Neutrophil (primary cell): ENCODE measurements around the gene CHTOP.

Source experiments
- H3K27ac ChIP-seq: fragments of 200-600 bp; sonication (generic); 2 replicates; pipeline ENCODE4 v1.5.1; 2016; ENCODE audit warnings: mild to moderate bottlenecking, moderate library complexity
- H3K27me3 ChIP-seq: fragments of 200-600 bp; sonication (generic); 2 replicates; pipeline ENCODE4 v1.6.0; 2016; ENCODE audit warnings: mild to moderate bottlenecking
- H3K36me3 ChIP-seq: fragments of 200-600 bp; sonication (generic); 2 replicates; pipeline ENCODE4 v1.5.1; 2017
- H3K4me1 ChIP-seq, 2 experiments: fragments of 200-600 bp in 1 of 2; sonication (generic) in 1 of 2; 1 replicate in 1 of 2; 2 replicates in 1 of 2; pipeline versions ENCODE4 v1.5.1 to v1.6.1; 2013 to 2016; ENCODE audit warnings: low read depth in 1 of 2, low read length in 1 of 2, mild to moderate bottlenecking in 1 of 2, moderate library complexity in 1 of 2; ENCODE audit not compliant: control insufficient read depth in 1 of 2, insufficient read depth in 1 of 2
- H3K4me3 ChIP-seq, 2 experiments: fragments of 200-600 bp in 1 of 2; sonication (generic) in 1 of 2; 1 replicate in 1 of 2; 2 replicates in 1 of 2; pipeline ENCODE4 v1.5.1; 2013 to 2016; ENCODE audit warnings: low read depth in 1 of 2, low read length in 1 of 2, mild to moderate bottlenecking in 1 of 2, moderate library complexity in 1 of 2
- H3K9me3 ChIP-seq: fragments of 200-600 bp; sonication (generic); 2 replicates; pipeline ENCODE4 v1.5.1; 2016
- TF ChIP-seq, protein P1 (sequence below): fragments of 200-600 bp; sonication (generic); IDR thresholded peaks from 2 replicates; pipeline ENCODE4 v1.5.1; 2016; ENCODE audit warnings: antibody characterized with exemption

CHTOP gene

DNA sequence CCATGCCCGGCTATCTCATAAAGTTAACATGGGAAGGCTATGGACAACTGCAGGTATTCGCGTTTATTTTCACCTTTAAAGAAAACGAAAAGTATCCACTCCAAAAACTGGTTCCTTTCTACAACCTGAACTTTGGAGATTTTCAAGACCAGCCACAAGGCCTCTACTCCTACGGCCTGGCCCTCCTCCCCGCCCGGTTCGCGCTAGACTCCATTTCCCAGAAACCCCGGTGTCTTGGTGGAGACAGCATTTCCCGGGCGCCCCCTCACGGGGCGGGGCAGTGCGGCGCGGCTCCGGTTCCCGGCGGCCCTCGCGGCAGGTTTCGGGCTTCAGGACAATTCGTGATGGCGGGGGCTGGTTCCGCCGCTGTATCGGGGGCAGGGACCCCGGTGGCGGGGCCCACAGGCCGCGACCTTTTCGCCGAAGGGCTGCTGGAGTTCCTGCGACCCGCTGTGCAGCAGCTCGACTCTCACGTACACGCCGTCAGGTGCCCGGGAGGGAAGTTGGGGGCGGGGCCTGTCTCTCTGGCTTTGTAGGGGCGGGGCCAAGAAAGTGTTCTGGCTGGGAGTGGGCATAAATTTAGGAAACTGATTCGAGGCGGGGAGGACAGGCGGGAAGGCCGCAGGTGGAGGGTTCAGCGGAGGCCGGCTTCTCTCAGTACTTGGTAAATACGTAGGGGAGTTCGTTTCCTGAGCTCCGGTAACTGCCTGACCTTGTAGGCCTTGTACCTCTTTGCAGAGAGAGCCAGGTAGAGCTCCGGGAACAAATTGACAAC is 24.7 kb downstream of the CHTOP start, which contains the start of gene SNAPIN:
Gene SNAPIN (plus strand): TSS at position 304 of the 775 bp plus-strand sequence. CDS start 41 bp downstream, at position 345.
- TF ChIP-seq, protein P1, sequence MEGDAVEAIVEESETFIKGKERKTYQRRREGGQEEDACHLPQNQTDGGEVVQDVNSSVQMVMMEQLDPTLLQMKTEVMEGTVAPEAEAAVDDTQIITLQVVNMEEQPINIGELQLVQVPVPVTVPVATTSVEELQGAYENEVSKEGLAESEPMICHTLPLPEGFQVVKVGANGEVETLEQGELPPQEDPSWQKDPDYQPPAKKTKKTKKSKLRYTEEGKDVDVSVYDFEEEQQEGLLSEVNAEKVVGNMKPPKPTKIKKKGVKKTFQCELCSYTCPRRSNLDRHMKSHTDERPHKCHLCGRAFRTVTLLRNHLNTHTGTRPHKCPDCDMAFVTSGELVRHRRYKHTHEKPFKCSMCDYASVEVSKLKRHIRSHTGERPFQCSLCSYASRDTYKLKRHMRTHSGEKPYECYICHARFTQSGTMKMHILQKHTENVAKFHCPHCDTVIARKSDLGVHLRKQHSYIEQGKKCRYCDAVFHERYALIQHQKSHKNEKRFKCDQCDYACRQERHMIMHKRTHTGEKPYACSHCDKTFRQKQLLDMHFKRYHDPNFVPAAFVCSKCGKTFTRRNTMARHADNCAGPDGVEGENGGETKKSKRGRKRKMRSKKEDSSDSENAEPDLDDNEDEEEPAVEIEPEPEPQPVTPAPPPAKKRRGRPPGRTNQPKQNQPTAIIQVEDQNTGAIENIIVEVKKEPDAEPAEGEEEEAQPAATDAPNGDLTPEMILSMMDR = peak; percentile 38
- Histone ChIP-seq H3K4me3 (peak within 1 kb of the TSS; percentile 73 to 86), H3K4me1 (peaks cover 9 to 16% of the 10 kb centered on the region in 2 experiments), H3K27me3 (no peaks in the 10 kb centered on the region), H3K36me3 (peaks cover 25% of the 10 kb centered on the region), H3K27ac (peak within 1 kb of the TSS; percentile 93), H3K9me3 (no peaks in the 10 kb centered on the region)

DNA sequence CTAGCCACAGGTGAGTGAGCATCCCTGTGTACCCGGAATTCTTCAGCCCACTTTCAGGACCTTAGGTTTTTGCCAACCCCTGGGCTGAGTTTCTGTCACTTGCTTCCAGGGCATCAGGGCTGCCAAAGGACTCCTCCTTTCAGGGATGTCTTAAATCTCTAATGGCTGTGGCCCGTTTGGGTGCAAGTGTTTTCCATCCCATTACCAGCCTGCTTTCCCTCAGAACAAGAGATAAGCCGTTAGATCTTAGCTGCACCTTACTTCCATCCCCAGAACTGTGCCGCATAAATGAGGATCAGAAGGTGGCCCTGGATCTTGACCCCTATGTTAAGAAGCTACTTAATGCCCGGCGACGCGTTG is 25.3 kb downstream of the CHTOP start:
- TF ChIP-seq, protein P1 = no peak
- H3K27me3 ChIP-seq = no peaks in the 10 kb centered on the region
- H3K4me1 ChIP-seq = peaks cover 9 to 16% of the 10 kb centered on the region in 2 experiments
- peaks cover 30% of the 10 kb centered on the region for H3K36me3 ChIP-seq
- peak overlapping the region; percentile 73 to 86 for H3K4me3 ChIP-seq
- H3K9me3 ChIP-seq = no peaks in the 10 kb centered on the region
- H3K27ac ChIP-seq = peak overlapping the region; percentile 93

DNA sequence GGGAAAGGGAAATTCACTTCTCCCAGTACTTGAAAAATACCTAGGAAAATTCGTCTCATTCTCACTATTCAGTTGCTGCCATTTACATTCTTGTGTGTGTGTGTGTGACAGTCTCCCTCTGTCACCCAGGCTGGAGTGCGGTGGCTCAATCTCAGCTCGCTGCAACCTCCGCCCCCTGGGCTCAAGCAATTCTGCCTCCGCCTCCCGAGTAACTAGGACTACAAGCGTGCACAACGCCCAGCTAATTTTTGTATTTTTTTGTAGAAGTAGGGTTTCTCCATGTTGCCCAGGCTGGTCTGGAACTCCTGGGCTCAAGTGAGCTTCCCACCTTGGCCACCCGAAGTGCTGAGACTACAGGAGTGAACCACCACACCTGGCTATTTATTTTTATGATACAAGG is 25.8 kb downstream of the CHTOP start:
- Histone ChIP-seq H3K27me3 (no peaks in the 10 kb centered on the region), H3K27ac (peak overlapping the region; percentile 93), H3K9me3 (no peaks in the 10 kb centered on the region), H3K4me1 (peaks cover 9 to 16% of the 10 kb centered on the region in 2 experiments), H3K36me3 (peaks cover 35% of the 10 kb centered on the region), H3K4me3 (peak overlapping the region in 1 of 2 experiments; percentile 73)
- TF ChIP-seq, protein P1 = no peak

DNA sequence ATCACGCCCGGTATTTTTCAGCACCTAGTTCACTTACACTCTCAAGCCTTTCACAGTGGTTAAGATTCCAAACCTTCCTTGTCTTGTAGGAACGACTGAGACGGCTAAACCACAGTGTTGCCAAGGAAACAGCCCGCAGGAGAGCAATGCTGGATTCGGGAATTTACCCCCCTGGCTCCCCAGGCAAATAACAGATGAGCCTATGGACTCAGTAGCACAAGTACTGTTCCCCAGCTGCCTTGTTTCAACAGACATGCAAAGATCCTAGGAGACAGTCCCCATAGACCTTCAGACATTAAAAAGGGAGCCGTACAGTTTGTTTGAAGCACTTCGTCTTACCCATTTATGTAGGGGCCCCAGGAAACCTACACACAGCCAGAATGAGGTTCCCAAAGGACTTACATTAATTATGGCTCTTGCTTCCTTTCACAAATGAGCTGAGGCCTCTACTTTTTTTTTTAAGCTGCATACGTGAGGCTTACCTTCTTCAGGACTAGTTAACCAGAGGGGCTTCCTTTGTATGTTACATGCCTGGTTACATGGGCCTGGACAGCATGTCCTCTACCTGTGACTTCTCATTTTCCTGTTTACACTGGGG is 27.3 kb downstream of the CHTOP start:
- TF ChIP-seq, protein P1 = no peak
- peaks cover 9 to 16% of the 10 kb centered on the region in 2 experiments for H3K4me1 ChIP-seq
- no peak overlapping the region for H3K4me3 ChIP-seq
- peak overlapping the region; percentile 29 for H3K27ac ChIP-seq
- no peaks in the 10 kb centered on the region for H3K9me3 ChIP-seq
- peaks cover 48% of the 10 kb centered on the region for H3K36me3 ChIP-seq
- no peaks in the 10 kb centered on the region for H3K27me3 ChIP-seq

DNA sequence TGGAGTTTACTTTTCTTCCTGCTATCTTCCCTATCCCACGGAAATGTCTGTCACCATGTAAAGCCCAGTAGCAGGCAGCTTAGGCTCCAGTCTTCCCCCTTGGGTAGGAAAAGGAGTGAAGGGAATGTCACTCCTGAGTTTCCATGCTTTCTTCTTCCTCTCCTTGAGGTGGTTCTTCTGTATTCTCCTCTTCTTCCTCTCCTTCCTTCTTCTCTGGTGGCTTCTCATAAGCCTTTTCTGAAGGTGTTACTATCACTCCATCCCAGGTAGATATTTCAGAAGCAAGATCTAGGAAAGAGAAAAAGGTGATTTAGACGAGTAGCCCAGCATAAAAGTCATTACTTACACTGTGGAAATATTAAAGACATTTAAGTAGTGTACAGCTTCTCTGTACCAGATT is 28.4 kb downstream of the CHTOP start:
- peak overlapping the region; percentile 32 for H3K27ac ChIP-seq
- H3K36me3 ChIP-seq = peaks cover 59% of the 10 kb centered on the region
- no peak overlapping the region for H3K4me3 ChIP-seq
- no peaks in the 10 kb centered on the region for H3K27me3 ChIP-seq
- TF ChIP-seq, protein P1 = no peak
- H3K4me1 ChIP-seq = peaks cover 9 to 16% of the 10 kb centered on the region in 2 experiments
- no peaks in the 10 kb centered on the region for H3K9me3 ChIP-seq
